Posterior cingulate gyrus (tissue), 11 donors: ENCODE measurements around the gene EBF3.

Source experiments
- DNase-seq, 10 donors: peaks; one replicate each; pipeline versions ENCODE4 v3.0.0 to v3.0.0-alpha.2; 2020 to 2021; ENCODE audit warnings: mixed read lengths in 3 of 10
- intact Hi-C: fragments of 100-400 bp; cut with DNase I; formaldehyde crosslinking; loops from one replicate; pipeline ENCODE4 v1.15.1; 2023

Gene EBF3

DNA sequence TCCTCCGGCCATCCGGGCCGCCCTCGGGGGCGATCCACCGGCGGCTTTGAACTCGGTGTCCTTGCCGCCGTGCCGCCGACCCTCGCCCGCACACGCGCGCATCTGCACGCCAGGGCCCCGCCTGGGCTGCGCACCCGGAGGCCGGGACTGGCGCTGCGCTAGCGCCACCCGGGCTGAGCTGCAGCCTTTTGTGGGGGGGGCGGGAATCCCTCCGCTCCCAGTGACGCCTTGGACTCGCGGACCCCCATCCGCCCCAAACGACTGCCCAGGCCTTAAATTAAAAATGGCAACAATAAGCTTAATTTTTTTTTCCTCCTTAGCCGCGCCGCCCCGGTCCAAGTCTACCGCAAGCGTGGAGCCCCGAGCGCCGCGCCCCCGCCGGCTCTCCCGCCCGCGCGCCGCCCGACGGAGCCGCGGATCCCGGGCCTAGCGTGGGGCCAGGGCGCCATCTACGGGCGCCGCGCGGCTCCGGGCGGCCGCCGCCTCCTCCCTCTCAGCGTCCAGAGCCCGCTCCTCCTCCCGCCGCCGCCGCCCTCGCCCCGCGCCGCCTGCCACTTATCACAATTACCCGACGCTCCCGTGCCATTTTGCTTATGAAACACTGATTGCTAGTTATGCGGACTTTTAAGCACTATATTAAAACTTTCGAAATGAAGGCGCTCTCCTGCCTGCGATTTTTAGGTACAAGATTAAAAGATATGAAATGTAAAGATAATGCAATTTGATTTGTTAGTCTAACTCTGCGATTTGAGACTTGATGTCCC lies 7.5 kb upstream of the EBF3 start:
- intact Hi-C loops: loop anchor here (5.0 kb wide), 2 partner anchors 939 to 1709 kb away; no protein-coding TSS in a partner anchor
- DNase-seq: peak in 3 of 10 donors; percentile 12 to 84 (median 59)

- peak in 1 of 10 donors; percentile 78 for DNase-seq
- intact Hi-C loops: loop anchor here (5.0 kb wide), 2 partner anchors 938 to 1708 kb away; no protein-coding TSS in a partner anchor
Measured at GRCh38 chr10:129970465-129971364, 6.6 kb upstream of the EBF3 start.

DNA sequence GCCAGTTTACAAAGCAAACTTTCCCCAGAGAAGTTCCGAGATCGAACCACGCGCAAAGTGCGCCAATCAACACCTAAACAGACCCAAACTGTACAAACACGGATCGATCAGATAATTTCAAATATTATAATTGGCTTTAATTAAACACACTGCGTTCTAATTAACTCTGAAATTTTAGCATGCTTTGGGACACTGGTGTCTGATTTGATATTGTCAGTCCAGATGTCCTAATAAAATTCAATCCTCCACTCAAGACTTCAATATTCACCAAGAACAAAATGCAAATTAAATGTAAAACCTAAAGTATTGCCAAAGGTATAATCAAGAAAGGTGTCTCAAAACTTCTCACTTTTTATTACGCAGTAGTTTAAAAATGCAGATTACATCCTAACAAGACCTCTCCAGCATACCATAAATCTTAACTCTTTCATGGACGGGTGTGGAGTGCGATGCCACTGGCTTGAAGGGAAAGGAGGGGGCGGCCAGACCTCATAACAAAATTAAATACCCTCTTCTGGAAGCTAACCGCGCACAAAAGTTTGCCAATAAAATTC lies 5.9 kb upstream of the EBF3 start:
- intact Hi-C loops: loop anchor here (5.0 kb wide), 2 partner anchors 938 to 1708 kb away; no protein-coding TSS in a partner anchor
- DNase-seq: no peak

- intact Hi-C loops: no loop called here
- no peak for DNase-seq
Measured at GRCh38 chr10:129969184-129969910, 5.3 kb upstream of the EBF3 start.

GRCh38 chr10:129968853-129969183 lies 4.7 kb upstream of the EBF3 start:
- DNase-seq: no peak

GRCh38 chr10:129968020-129968852 lies 4.2 kb upstream of the EBF3 start:
- intact Hi-C loops: no loop called here
- DNase-seq: no peak

More at GRCh38 chr10:129968853-129969183, 4.7 kb upstream of the EBF3 start:
- intact Hi-C loops: no loop called here

- DNase-seq: no peak
- intact Hi-C loops: no loop called here
Measured at GRCh38 chr10:129967579-129968019, 3.5 kb upstream of the EBF3 start.

- no peak for DNase-seq
- intact Hi-C loops: no loop called here
Measured at GRCh38 chr10:129966889-129967578, 3.0 kb upstream of the EBF3 start.

DNA sequence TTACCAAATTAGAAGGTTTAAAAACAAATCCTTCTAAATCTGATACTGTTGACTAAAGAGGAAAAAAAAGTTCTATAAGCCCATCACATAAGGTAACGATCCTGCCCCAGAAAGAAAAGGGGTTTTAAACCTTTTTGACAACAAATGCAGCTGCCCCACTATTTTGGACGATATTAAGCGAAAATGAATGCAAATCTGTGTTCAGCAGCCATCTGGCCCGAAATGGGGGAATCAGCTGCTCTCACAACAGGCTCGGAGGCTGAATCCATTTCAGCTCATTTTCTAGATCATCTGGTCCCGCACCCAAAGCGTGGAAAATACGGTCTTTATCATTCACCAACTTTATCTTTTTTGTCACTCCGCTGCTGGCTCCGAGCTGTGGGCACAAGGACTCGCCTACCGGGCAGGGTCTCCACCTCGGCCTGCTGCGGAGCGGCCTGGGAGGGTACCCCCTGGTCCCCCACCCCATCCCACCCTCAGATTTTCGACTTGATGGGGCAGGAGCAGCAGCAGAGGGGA lies 2.4 kb upstream of the EBF3 start:
- intact Hi-C loops: no loop called here
- no peak for DNase-seq

- DNase-seq: no peak
Measured at GRCh38 chr10:129965959-129966358, 1.9 kb upstream of the EBF3 start.

GRCh38 chr10:129965425-129965808 lies 1.3 kb upstream of the EBF3 start:
- DNase-seq: no peak
- intact Hi-C loops: no loop called here

More at GRCh38 chr10:129965959-129966358, 1.9 kb upstream of the EBF3 start:
- intact Hi-C loops: no loop called here

DNA sequence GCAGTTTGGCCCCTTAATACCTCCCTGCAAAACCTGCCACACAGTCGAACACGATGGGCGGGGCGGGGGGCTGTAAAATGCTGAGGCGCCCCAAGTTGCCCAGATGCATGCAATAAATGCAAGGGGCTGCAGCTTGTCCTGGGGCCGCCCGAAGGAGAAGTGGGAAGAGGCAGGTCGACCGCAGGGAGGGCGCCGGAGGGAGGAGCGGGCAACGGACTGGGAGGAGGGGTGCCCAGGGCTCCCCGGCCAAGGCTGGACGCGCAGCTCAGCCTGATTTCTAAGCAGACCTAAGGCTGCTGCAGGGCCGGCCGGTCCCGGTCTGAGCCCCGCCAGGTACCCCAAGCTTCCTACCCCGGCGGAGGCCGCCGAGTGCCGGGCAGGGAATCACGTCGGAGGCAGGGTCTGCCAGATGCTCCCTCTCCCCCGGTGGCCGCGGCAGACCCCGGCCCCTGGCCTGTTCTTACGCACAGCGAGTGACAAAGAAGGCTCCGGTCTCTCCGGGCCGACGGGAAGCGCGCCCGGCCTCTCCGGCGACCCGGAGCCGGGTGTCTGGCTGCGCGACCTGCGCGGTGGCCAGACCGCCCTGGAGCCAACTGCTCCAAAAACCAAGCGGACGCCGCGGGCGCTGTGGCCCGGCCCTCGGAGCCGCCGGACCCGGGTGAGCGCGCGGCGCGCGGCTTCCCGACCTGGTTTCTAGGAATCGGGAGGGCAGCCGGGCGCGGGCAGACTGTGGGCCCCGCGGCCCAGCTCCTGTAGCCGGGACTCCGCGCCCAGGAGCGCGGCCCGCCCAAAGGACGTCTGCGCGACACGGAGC lies 744 bp upstream of the EBF3 start:
- no peak for DNase-seq
- intact Hi-C loops: no loop called here

DNA sequence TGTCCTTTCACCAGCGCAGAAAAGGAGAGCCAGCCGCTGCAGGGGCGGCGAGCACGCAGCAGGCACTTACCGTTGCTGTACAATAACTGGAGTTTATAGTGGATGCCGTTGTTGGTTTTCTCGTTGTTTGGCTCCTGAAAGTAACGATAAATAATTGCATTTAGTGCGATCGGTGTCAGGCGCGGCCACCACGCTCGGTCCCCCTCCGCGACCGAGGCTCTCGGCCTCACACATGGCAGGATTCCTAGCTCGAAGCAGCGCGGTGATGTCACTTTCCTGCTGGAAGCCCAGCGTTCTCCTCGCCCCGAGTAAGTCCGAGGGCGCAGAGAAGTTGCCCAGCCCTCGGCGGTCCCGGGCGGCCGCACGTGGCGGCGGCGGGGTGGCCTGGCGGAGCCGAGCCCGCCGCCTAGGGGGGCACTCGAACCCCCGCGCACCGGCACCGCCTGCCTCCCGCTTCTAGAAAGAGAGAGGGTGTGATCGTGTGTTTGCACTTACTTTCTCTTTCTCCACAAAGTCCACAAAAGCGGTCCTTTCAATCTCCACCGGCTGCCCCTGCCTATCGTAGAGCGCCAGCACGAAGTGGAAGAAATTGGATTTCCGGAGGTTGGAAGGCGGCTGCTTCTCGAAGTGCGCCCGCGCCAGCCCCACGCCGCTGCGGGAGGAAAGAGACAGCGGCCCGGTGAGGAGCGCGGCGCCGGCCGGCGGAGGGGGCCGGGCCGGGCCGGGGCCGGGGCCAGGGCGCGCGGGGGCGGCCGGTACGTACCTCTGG lies 1.0 kb downstream of the EBF3 start:
- intact Hi-C loops: no loop called here
- no peak for DNase-seq

DNA sequence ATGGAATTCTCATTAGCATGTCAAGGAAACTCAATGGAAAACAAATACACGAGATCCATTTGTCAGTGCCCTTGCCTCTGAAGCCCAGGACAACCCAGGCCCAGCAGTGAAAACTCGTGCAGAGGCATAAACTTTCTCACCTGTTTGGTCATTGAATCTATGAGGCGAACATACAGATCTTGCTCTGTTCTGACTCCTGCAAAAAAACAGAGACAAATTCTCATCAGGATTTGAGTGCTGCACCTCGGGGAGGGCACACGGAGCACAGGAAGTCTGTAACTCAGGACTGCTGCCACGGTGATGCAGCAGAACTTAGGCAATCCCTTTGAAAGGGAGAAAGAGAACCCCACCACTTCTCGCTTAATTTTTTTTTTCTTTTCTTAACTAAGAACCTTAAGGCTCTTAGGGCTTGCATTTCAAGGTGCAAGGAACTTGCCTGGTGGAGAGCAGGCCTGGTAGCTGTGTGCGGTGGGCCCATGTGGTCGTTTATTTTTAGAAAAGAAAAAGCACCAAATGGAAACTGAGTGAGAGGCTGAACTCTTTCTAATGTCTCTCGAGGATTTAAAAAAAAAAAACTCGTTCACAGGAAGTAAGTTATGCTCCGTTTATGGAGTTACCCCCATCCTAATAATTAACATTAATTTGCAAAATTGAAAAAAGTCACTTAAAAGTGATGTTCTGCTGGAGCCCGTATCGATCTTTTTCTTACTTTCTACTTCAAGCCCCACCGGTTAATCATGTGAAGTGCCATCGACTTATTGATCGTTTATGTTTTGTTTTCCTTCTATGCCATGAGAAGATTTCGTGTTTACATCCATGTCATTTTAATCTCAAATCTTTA lies 1.8 kb downstream of the EBF3 start:
- no peak for DNase-seq
- intact Hi-C loops: no loop called here

GRCh38 chr10:129961157-129961701 lies 2.8 kb downstream of the EBF3 start:
- intact Hi-C loops: no loop called here
- DNase-seq: no peak
